ENCODE data around the gene KDM5A.

- TF ChIP-seq CTCF (conservative IDR thresholded peaks at IDR 0.05; ENCODE audit: low read length) (no peak), EZH2phosphoT487 (IDR thresholded peaks at IDR 0.05; ENCODE audit: borderline replicate concordance, low read depth, low read length) (no peak)
These were observed 22.3 kb downstream of the KDM5A start for GRCh38 chr12:366820-367219.
